HL-60 (cell line): ENCODE data around the gene OR13F1.
"Not testable (repeated sequence)": the region's sequence is repeated elsewhere in the genome, so short reads cannot be mapped to it uniquely, and the experiment has no call there.

Source experiments
- DNase-seq, 2 experiments: peaks; one replicate each; pipeline ENCODE4 v3.0.0-alpha.2; 2010 to 2020; ENCODE audit warnings: low read depth in 1 of 2, low spot score in 1 of 2
- H3K27ac ChIP-seq: fragments of 250-450 bp; sonication (Bioruptor Pico); replicated peaks from 2 replicates; pipeline ENCODE4 v1.5.1; 2020; ENCODE audit warnings: mild to moderate bottlenecking, moderate library complexity
- H3K27me3 ChIP-seq: fragments of 250-450 bp; sonication (Bioruptor Pico); 2 replicates; pipeline ENCODE4 v1.5.1; 2021; ENCODE audit warnings: mild to moderate bottlenecking, moderate library complexity; ENCODE audit not compliant: insufficient read depth, poor library complexity, severe bottlenecking
- H3K4me3 ChIP-seq: replicated peaks from 2 replicates; pipeline ENCODE4 v1.5.1; 2011; ENCODE audit warnings: mild to moderate bottlenecking, control low read depth, low read length; ENCODE audit not compliant: insufficient read depth
- CTCF ChIP-seq: IDR thresholded peaks from one replicate; pipeline ENCODE4 v1.5.1; 2011; ENCODE audit warnings: low read length, control low read depth, inconsistent platforms; ENCODE audit not compliant: insufficient read depth
- GABPA ChIP-seq: IDR thresholded peaks from 2 replicates; pipeline ENCODE4 v1.6.1; 2012; ENCODE audit warnings: low read depth
- POLR2AphosphoS5 ChIP-seq: IDR thresholded peaks from 2 replicates; pipeline ENCODE4 v1.6.1; 2012; ENCODE audit warnings: low read depth
- REST ChIP-seq: IDR thresholded peaks from 2 replicates; pipeline ENCODE4 v1.6.1; 2012; ENCODE audit warnings: low read depth; ENCODE audit not compliant: insufficient replicate concordance
- SPI1 ChIP-seq: IDR thresholded peaks from 2 replicates; pipeline ENCODE4 v1.6.1; 2012; ENCODE audit warnings: low read depth, mild to moderate bottlenecking, borderline replicate concordance

Gene OR13F1

GRCh38 chr9:104514901-104515300 is 10.8 kb downstream of the OR13F1 start:
- no peaks in the 10 kb centered on the region for H3K27me3 ChIP-seq
- TF ChIP-seq CTCF (no peak), REST (no peak), POLR2AphosphoS5 (no peak), GABPA (no peak), SPI1 (no peak)
- H3K4me3 ChIP-seq: no peak overlapping the region
- no peak overlapping the region for H3K27ac ChIP-seq
- DNase-seq: no peak

GRCh38 chr9:104520241-104520640 is 16.2 kb downstream of the OR13F1 start:
- not testable (repeated sequence) for H3K27me3 ChIP-seq, DNase-seq, H3K4me3 ChIP-seq, H3K27ac ChIP-seq

GRCh38 chr9:104527109-104527508 is 23.0 kb downstream of the OR13F1 start, which contains the start of gene OR13C4:
TSS of gene OR13C4 (minus strand) at chr9:104527209. CDS start at chr9:104527209, 0 bp downstream.
- H3K4me3 ChIP-seq: no peak within 1 kb of the TSS
- TF ChIP-seq SPI1 (no peak), REST (no peak), POLR2AphosphoS5 (no peak), GABPA (no peak), CTCF (no peak)
- H3K27me3 ChIP-seq: no peaks in the 10 kb centered on the region
- DNase-seq: no peak
- no peak within 1 kb of the TSS for H3K27ac ChIP-seq

GRCh38 chr9:104536756-104537155 is 32.7 kb downstream of the OR13F1 start, which contains the start of gene OR13C3:
TSS of gene OR13C3 (minus strand) at chr9:104536856. CDS start at chr9:104536723, 133 bp downstream.
- TF ChIP-seq SPI1 (no peak), GABPA (no peak), CTCF (no peak), REST (no peak)

More at GRCh38 chr9:104536756-104537155, 32.7 kb downstream of the OR13F1 start, which contains the start of gene OR13C3:
- Histone ChIP-seq H3K4me3 (no peak within 1 kb of the TSS), H3K27me3 (no peaks in the 10 kb centered on the region), H3K27ac (no peak within 1 kb of the TSS)
- DNase-seq: no peak
